Effector CD4-positive, alpha-beta T cell (primary cell): ENCODE data around the gene KIF7.
"Not testable (repeated sequence)": the region's sequence is repeated elsewhere in the genome, so short reads cannot be mapped to it uniquely, and the experiment has no call there.

Source experiments
- DNase-seq: peaks from one replicate; pipeline ENCODE4 v3.0.0-alpha.2; 2020

KIF7 gene

DNA sequence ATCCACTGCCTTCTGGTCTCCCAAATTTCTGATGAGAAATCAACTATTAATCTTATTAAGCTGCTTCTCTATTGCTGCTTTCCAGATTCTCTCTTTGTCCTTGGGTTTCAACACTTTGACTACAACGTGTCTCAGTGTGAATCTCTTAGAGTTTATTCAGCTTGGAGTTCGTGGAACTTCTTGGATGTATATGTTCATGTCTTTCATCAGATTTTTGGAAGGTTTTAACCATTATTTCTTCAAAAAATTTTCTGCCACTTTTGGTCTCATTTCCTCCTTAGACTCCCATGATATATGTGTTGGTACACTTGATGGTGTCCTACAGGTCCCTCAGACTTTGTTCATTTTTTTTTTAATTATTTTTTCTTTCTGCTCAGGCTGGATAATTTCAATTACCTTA is 44.0 kb downstream of the KIF7 start:
- DNase-seq: no peak

DNA sequence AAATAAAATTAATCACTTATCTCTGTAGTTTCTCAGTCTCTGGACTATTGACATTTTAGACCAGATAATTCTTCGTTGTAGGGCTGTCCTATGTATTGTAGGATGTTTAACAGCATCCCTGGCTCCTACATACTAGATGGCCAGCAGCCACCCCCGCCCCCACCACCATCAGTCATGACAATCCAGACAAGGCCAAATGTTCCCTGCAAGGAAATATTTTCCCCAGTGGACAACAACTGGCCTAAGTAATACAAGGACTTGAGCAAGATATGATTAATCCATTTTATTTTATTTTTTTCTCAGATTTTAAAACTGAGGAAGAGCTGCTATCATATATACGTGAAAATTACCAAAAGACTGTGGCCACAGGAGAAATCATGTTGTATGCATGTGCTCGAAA is 56.2 kb downstream of the KIF7 start:
- no peak for DNase-seq

DNA sequence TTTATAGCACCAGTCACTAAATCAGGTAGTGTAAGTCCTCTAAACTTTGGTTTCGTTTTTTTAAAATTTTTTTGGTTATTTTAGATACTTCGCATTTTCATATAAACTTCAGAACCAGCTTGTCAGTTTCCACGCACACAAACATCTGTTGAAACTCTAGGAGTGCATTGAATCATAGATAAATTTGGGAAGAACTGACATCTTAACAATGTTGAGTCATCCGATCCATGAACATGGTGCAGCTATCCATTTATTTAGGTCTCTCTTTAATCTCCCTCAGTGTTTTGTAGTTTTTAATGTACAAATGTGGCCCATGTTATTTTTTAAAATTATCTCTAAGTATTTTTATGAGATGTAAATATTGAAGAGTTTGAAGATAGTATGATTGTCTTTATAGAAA is 62.2 kb downstream of the KIF7 start:
- no peak for DNase-seq

DNA sequence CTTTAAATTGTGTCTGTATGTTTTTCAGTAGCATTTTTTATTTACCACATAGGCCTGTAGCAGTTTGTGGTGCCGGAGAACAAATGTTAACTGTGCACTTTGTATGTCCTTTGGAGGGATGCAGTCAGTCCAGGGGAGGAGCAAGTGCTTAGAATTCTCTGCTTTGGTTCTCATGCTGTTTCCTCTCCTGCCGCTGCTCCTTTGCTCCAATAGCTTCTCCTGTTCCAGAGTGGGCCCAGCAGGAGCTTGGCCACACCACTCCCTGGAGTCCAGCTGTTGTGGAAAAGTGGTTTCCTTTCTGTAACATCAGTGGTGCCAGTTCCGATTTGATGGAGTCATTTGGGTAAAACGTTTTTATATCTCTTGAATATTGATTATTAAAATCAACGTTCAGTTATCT is 63.4 kb downstream of the KIF7 start:
- no peak for DNase-seq

DNA sequence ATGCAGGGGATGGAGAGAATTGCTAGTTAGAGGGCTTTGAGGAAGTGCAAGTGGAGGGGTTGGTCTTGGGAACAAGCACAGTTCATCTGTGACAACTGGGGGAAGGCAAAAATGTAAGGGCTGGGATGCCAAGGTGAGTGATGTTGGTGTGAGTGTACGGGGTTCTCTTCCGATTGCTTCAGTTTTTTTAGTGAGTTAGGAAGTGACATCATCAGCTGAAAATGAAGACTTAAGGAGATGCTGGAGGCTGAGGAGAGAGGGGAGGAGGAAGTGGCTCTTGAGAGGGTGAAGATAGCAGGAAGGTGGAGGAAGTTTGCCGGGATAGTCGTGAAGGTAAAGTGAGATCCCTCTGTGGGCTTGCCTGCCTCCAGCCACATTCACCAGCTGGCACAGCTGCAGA is 67.3 kb downstream of the KIF7 start:
- DNase-seq: no peak

DNA sequence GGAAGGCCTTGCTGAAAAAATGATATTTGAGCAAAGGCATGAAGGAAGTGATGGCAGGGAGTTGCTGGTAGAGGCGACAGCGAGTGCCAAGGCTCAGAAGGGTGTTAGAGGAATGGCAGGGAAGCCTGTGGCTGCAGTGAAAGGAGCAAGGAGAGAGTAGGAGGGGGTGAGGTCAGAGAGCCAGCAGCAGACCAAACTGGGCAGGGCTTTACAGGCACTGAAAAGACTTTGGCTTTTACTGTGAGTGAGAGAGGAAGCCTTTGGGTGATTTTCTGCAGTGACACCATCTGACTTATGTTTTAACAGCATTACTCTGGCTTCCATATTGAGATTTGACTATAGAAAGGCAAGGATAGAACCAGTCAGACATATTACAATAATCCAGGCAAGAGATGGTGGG is 68.6 kb downstream of the KIF7 start:
- DNase-seq: no peak

DNA sequence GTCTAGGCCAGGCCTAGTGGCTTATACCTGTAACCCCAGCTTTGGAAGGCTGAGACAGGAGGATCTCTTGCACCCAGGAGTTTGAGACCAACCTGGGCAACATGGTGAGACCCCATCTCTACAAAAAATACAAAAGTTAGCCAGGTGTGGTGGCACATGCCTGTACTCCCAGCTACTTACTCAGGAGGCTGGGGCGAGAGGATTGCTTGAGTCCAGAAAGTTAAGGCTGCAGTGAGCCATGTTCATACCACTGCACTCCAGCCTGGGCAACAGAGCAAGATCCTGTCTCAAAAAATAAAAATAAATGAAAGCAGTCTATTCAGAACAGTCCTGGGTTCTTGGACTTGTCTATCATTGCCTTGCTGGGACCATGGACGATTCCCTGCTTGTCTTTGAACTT is 74.5 kb downstream of the KIF7 start:
- DNase-seq: not testable (repeated sequence)

DNA sequence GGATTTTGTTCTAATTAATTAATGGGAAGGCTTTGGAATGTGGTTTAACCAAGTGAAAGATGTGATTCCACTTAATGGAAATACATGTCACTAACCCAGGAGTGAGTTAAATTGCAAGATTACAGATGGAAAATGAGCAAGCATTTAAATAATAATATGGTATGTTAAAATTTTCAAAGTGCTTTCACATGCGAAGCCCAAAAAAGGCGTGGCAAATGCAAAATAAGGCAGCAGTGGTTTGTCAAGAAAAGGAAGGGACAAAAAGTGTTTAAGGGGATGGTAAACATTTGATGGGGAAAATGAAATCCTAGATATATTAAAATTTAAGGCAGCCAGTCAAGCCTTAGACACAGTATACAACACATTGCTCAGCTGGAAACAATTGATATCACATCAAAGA is 77.1 kb downstream of the KIF7 start:
- DNase-seq: no peak
